Measurements from ENCODE around the gene GJA9.
"Not testable (repeated sequence)": the region's sequence is repeated elsewhere in the genome, so short reads cannot be mapped to it uniquely, and the experiment has no call there.

The GJA9 gene

GRCh38 chr1:38848071-38848470, 33.3 kb downstream of the GJA9 start:
- H3K4me3 ChIP-seq (ENCODE audit: control insufficient read depth, low read depth, low read length), result no peak overlapping the region
- TF ChIP-seq, protein P1, sequence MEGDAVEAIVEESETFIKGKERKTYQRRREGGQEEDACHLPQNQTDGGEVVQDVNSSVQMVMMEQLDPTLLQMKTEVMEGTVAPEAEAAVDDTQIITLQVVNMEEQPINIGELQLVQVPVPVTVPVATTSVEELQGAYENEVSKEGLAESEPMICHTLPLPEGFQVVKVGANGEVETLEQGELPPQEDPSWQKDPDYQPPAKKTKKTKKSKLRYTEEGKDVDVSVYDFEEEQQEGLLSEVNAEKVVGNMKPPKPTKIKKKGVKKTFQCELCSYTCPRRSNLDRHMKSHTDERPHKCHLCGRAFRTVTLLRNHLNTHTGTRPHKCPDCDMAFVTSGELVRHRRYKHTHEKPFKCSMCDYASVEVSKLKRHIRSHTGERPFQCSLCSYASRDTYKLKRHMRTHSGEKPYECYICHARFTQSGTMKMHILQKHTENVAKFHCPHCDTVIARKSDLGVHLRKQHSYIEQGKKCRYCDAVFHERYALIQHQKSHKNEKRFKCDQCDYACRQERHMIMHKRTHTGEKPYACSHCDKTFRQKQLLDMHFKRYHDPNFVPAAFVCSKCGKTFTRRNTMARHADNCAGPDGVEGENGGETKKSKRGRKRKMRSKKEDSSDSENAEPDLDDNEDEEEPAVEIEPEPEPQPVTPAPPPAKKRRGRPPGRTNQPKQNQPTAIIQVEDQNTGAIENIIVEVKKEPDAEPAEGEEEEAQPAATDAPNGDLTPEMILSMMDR (IDR thresholded peaks at IDR 0.05; ENCODE audit: control insufficient read depth, insufficient read depth, low read depth, low read length, missing control alignments), result no peak
- no peak for DNase-seq (ENCODE audit: low read depth)

GRCh38 chr1:38846210-38846609, 35.2 kb downstream of the GJA9 start:
- TF ChIP-seq, protein P1 (IDR thresholded peaks at IDR 0.05; ENCODE audit: control insufficient read depth, insufficient read depth, low read depth, low read length, missing control alignments), result no peak
- no peak for DNase-seq (ENCODE audit: low read depth)
- no peak overlapping the region for H3K4me3 ChIP-seq (ENCODE audit: control insufficient read depth, low read depth, low read length)

- DNase-seq (ENCODE audit: low read depth); H3K4me3 ChIP-seq (ENCODE audit: control insufficient read depth, low read depth, low read length): not testable (repeated sequence)
Measured at GRCh38 chr1:38845088-38845487, 36.3 kb downstream of the GJA9 start.

DNA sequence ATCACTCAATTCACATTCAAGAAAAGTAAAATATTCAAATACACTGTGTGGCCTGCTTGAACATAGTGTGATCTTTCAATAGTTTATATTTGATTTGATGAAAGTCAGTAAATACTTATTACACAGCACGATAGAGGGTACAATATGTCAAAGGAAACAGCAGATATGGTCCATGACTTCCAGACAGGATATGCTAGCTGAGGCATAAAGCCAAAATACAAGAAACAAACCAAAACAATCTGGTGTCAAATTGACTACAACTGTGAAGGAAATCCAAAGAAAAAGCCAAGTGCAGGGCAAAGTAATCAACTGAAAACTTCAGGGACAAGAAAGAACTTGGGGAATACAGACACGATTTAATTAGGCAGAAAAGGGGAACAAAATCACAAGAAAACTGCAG, 41.1 kb downstream of the GJA9 start:
- DNase-seq (ENCODE audit: low read depth), result no peak
- no peak overlapping the region for H3K4me3 ChIP-seq (ENCODE audit: control insufficient read depth, low read depth, low read length)
- TF ChIP-seq, protein P1 (IDR thresholded peaks at IDR 0.05; ENCODE audit: control insufficient read depth, insufficient read depth, low read depth, low read length, missing control alignments), result no peak

- no peak for DNase-seq (ENCODE audit: low read depth)
- H3K4me3 ChIP-seq (ENCODE audit: control insufficient read depth, low read depth, low read length), result no peak overlapping the region
- TF ChIP-seq, protein P1 (IDR thresholded peaks at IDR 0.05; ENCODE audit: control insufficient read depth, insufficient read depth, low read depth, low read length, missing control alignments), result no peak
Measured at GRCh38 chr1:38839363-38839762, 42.0 kb downstream of the GJA9 start.

- H3K4me3 ChIP-seq (ENCODE audit: control insufficient read depth, low read depth, low read length); DNase-seq (ENCODE audit: low read depth): not testable (repeated sequence)
Measured at GRCh38 chr1:38836316-38836715, 45.1 kb downstream of the GJA9 start.

DNA sequence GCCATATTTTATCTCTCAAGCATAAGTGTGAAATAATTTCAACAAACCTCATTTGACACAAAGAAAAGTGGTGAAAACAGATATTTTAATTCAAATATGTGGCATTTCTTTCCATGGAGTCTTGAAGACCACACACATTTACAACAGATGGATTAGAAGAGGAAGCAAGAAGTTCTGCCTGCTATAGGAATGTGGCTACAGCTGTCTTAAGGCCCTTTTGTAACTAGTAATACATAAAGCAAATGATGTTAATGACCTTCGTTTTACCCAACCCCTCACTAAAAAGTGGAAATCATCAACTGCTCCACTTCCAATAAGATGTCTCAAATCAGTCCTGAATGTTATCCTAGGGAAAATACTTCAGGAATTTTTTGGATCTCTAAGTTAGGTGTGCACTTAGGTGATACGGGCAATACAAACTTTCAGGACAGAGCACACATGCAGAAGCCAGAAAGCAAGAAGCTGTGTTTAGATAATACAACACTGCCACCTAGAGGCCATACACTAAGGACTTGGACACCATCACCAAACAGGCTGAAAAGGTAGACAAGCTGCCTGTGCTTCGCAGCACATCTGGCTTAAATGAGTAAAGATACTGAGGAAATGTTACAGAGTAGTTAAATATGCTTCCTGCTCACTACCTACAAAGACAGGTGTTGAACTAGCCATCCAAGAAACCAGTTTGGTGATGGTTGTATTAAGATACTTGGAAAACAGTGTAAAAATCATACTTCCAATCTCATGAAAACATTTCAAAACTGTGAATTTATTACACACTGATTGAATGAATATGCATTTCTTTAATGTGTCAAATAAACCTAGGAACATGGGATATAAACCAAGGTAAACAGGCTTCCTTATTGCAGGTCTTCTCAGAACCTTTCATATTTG, 46.2 kb downstream of the GJA9 start:
- peak; percentile 63 for DNase-seq (ENCODE audit: low read depth)
- H3K4me3 ChIP-seq (ENCODE audit: control insufficient read depth, low read depth, low read length), result no peak overlapping the region
- TF ChIP-seq, protein P1 (IDR thresholded peaks at IDR 0.05; ENCODE audit: control insufficient read depth, insufficient read depth, low read depth, low read length, missing control alignments), result peak; percentile 71
